Measurements from ENCODE around the gene PROZ. TPM values are rescaled to one million over a fixed set of nuclear protein-coding genes. Genes with fewer than 3 reads are reported as not detected.

PROZ gene
- total and polyA plus RNA-seq, 2 experiments from 2014 or later: not detected

- Histone ChIP-seq H3K9me2 (ENCODE audit: insufficient read depth) (no peaks in the 10 kb centered on the region), H3K4me3 (peak within 1 kb of the TSS; percentile 95), H4K20me1 (ENCODE audit: insufficient read depth) (peaks cover 21% of the 10 kb centered on the region), H3K79me2 (ENCODE audit: insufficient read depth) (peaks cover 83% of the 10 kb centered on the region), H3K9ac (peak within 1 kb of the TSS; percentile 98), H3K36me3 (ENCODE audit: low read depth) (peaks cover 9% of the 10 kb centered on the region; the same call in 1 of the 2 replicates), H3K9me3 (ENCODE audit: low read depth) (no peaks in the 10 kb centered on the region), H3K27ac (peak within 1 kb of the TSS; percentile 97), H3F3A (ENCODE audit: insufficient read depth) (peaks cover 33% of the 10 kb centered on the region), H3K4me1 (ENCODE audit: insufficient read depth) (peaks cover 41% of the 10 kb centered on the region), H2AFZ (peak within 1 kb of the TSS; percentile 70), H3K27me3 (replicated peaks; ENCODE audit: insufficient read depth) (no peaks in the 10 kb centered on the region), H3K4me2 (ENCODE audit: unreplicated experiment) (peak within 1 kb of the TSS; percentile 95)
- DNase-seq: peak; percentile 95
- 1 to 3% methylated on average over 9 to 28 of the region's 66 CpGs for WGBS, 2 experiments (ENCODE audit: low coverage in 1 of 2, low lambda C conversion rate in 2 of 2, missing lambda C conversion rate in 2 of 2)
- in situ Hi-C loops (cut with MboI): no loop called here
- no peak for TF ChIP-seq EZH2 (IDR thresholded peaks at IDR 0.05; ENCODE audit: insufficient read depth, poor library complexity, severe bottlenecking)
- TF ChIP-seq EZH2phosphoT487 (IDR thresholded peaks at IDR 0.05; ENCODE audit: insufficient read depth, low read depth): no peak
These were observed 50.9 kb downstream of the PROZ start, which contains the start of gene CUL4A for GRCh38 chr13:113209336-113209758. TSS of gene CUL4A (plus strand) at chr13:113209613. CDS start at chr13:113209628, 15 bp downstream.

- H3K4me3 ChIP-seq: peak overlapping the region; percentile 95
- in situ Hi-C loops (cut with MboI): loop anchor here (10.0 kb wide), 1 partner anchor 175 kb away; no protein-coding TSS in a partner anchor
- 1% methylated on average over 21 to 42 of the region's 67 CpGs for WGBS, 2 experiments (ENCODE audit: low coverage in 1 of 2, low lambda C conversion rate in 2 of 2, missing lambda C conversion rate in 2 of 2)
- peaks cover 24% of the 10 kb centered on the region for H4K20me1 ChIP-seq (ENCODE audit: insufficient read depth)
- no peaks in the 10 kb centered on the region for H3K9me3 ChIP-seq (ENCODE audit: low read depth)
- H3K9me2 ChIP-seq (ENCODE audit: insufficient read depth): no peaks in the 10 kb centered on the region
- peaks cover 38% of the 10 kb centered on the region for H3K4me1 ChIP-seq (ENCODE audit: insufficient read depth)
- peak overlapping the region; percentile 97 for H3K27ac ChIP-seq
- DNase-seq: peak; percentile 83
- peaks cover 32% of the 10 kb centered on the region for H3F3A ChIP-seq (ENCODE audit: insufficient read depth)
- H3K4me2 ChIP-seq (ENCODE audit: unreplicated experiment): peak overlapping the region; percentile 95
- H3K79me2 ChIP-seq (ENCODE audit: insufficient read depth): peaks cover 83% of the 10 kb centered on the region
- H3K36me3 ChIP-seq (ENCODE audit: low read depth): peaks cover 9% of the 10 kb centered on the region; the same call in 1 of the 2 replicates
- peak overlapping the region; percentile 98 for H3K9ac ChIP-seq
- H3K27me3 ChIP-seq (replicated peaks; ENCODE audit: insufficient read depth): no peaks in the 10 kb centered on the region
- TF ChIP-seq EZH2phosphoT487 (IDR thresholded peaks at IDR 0.05; ENCODE audit: insufficient read depth, low read depth) (no peak), EZH2 (IDR thresholded peaks at IDR 0.05; ENCODE audit: insufficient read depth, poor library complexity, severe bottlenecking) (no peak)
- peak overlapping the region; percentile 70 for H2AFZ ChIP-seq
These were observed 51.4 kb downstream of the PROZ start for GRCh38 chr13:113209759-113210421.

- H3K4me1 ChIP-seq (ENCODE audit: insufficient read depth): peaks cover 29% of the 10 kb centered on the region
- peak overlapping the region; percentile 98 for H3K9ac ChIP-seq
- H3K79me2 ChIP-seq (ENCODE audit: insufficient read depth): peaks cover 83% of the 10 kb centered on the region
- H3K27me3 ChIP-seq (replicated peaks; ENCODE audit: insufficient read depth): no peaks in the 10 kb centered on the region
- DNase-seq: no peak
- peak overlapping the region; percentile 97; the same call in 1 of the 2 replicates for H3K27ac ChIP-seq
- H3K36me3 ChIP-seq (ENCODE audit: low read depth): peaks cover 9% of the 10 kb centered on the region; the same call in 1 of the 2 replicates
- WGBS, 2 experiments (ENCODE audit: low coverage in 1 of 2, low lambda C conversion rate in 2 of 2, missing lambda C conversion rate in 2 of 2): 78 to 83% methylated on average over 6 of the region's 6 CpGs
- no peaks in the 10 kb centered on the region for H3K9me2 ChIP-seq (ENCODE audit: insufficient read depth)
- peak overlapping the region; percentile 95 for H3K4me3 ChIP-seq
- peak overlapping the region; percentile 95 for H3K4me2 ChIP-seq (ENCODE audit: unreplicated experiment)
- H3F3A ChIP-seq (ENCODE audit: insufficient read depth): peaks cover 23% of the 10 kb centered on the region
- in situ Hi-C loops (cut with MboI): loop anchor here (10.0 kb wide), 1 partner anchor 176 kb away; no protein-coding TSS in a partner anchor
- TF ChIP-seq EZH2phosphoT487 (IDR thresholded peaks at IDR 0.05; ENCODE audit: insufficient read depth, low read depth) (no peak), EZH2 (IDR thresholded peaks at IDR 0.05; ENCODE audit: insufficient read depth, poor library complexity, severe bottlenecking) (no peak)
- peaks cover 29% of the 10 kb centered on the region for H4K20me1 ChIP-seq (ENCODE audit: insufficient read depth)
- no peaks in the 10 kb centered on the region for H3K9me3 ChIP-seq (ENCODE audit: low read depth)
- no peak overlapping the region for H2AFZ ChIP-seq
These were observed 52.4 kb downstream of the PROZ start for GRCh38 chr13:113210833-113211232.

GRCh38 chr13:113211774-113212173 is 53.3 kb downstream of the PROZ start:
- no peak for DNase-seq
- H3K4me2 ChIP-seq (ENCODE audit: unreplicated experiment): no peak overlapping the region
- H3K9me3 ChIP-seq (ENCODE audit: low read depth): no peaks in the 10 kb centered on the region
- H4K20me1 ChIP-seq (ENCODE audit: insufficient read depth): peaks cover 38% of the 10 kb centered on the region
- WGBS, 2 experiments (ENCODE audit: low coverage in 1 of 2, low lambda C conversion rate in 2 of 2, missing lambda C conversion rate in 2 of 2): 95% methylated on average over 10 of the region's 10 CpGs
- H3K9ac ChIP-seq: no peak overlapping the region
- peak overlapping the region; percentile 95; the same call in 1 of the 2 replicates for H3K4me3 ChIP-seq
- H2AFZ ChIP-seq: no peak overlapping the region
- H3K27me3 ChIP-seq (replicated peaks; ENCODE audit: insufficient read depth): no peaks in the 10 kb centered on the region
- H3K4me1 ChIP-seq (ENCODE audit: insufficient read depth): peaks cover 30% of the 10 kb centered on the region
- H3K79me2 ChIP-seq (ENCODE audit: insufficient read depth): peaks cover 83% of the 10 kb centered on the region
- no peak overlapping the region for H3K27ac ChIP-seq
- peaks cover 9% of the 10 kb centered on the region; the same call in 1 of the 2 replicates for H3K36me3 ChIP-seq (ENCODE audit: low read depth)
- peaks cover 31% of the 10 kb centered on the region for H3F3A ChIP-seq (ENCODE audit: insufficient read depth)
- H3K9me2 ChIP-seq (ENCODE audit: insufficient read depth): no peaks in the 10 kb centered on the region
- TF ChIP-seq EZH2 (IDR thresholded peaks at IDR 0.05; ENCODE audit: insufficient read depth, poor library complexity, severe bottlenecking) (no peak), EZH2phosphoT487 (IDR thresholded peaks at IDR 0.05; ENCODE audit: insufficient read depth, low read depth) (no peak)
- in situ Hi-C loops (cut with MboI): loop anchor here (10.0 kb wide), 1 partner anchor 177 kb away; no protein-coding TSS in a partner anchor
